ENCODE measurements around the gene HSPA9. TPM values are rescaled to one million over a fixed set of nuclear protein-coding genes. Genes with fewer than 3 reads are reported as not detected.

Gene HSPA9
- total and polyA plus RNA-seq, 9 of the 15 experiments (the other 6 are each of a cell fraction or from before 2014, with no cell fraction given), result 195 to 583 (median 514) TPM

DNA sequence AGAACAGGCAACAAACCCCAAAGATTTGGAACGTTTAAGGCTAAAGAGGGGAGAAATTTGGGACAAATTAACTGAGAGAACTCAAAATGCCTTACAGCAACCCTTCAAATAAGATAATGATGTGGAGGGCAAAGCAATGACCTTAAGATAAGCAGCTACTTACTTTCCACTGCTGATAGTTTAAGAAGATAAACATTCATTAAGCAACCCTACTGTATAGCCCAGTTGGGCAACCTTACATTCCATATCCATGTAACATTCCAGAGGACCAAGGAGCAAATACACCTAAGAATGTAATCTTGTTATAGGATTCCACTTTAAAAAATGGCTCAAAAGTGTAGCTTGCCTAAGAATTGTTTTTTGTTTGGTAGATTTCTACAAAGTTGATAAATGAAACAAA, 47.0 kb downstream of the HSPA9 start:
- ATAC-seq (no peak), DNase-seq (ENCODE audit: extremely low read depth in 1 of 4, low spot score in 3 of 4) (no peak), FAIRE-seq (no peak)
- no peak overlapping the region for H2AFZ ChIP-seq (ENCODE audit: low read depth, low read length)
- no peak overlapping the region for H3K4me2 ChIP-seq (ENCODE audit: insufficient read depth, low read length)
- intact Hi-C loops (cut with micrococcal nuclease), result no loop called here
- H3K27ac ChIP-seq (ENCODE audit: extremely low read depth, low read depth, low read length), result no peak overlapping the region
- no peaks in the 10 kb centered on the region for H3K9me1 ChIP-seq (ENCODE audit: control insufficient read depth, insufficient read depth, low read length)
- H3K9ac ChIP-seq (ENCODE audit: insufficient read depth in 1 of 2, low read depth in 2 of 2, low read length in 2 of 2), result no peak overlapping the region
- no peaks in the 10 kb centered on the region for H3K9me3 ChIP-seq (replicated peaks; ENCODE audit: control insufficient read depth, insufficient read depth, low read depth, low read length)
- TF ChIP-seq CEBPG (CRISPR knock-in tag; IDR thresholded peaks at IDR 0.05) (no peak), CEBPG (tag; conservative IDR thresholded peaks at IDR 0.05 in 1 of 2, IDR thresholded peaks at IDR 0.05 in 1 of 2) (peak; percentile 32 to 51; a peak in 3 of 4 replicates), MAFK (IDR thresholded peaks at IDR 0.05; ENCODE audit: low read length) (no peak), ARID1B (IDR thresholded peaks at IDR 0.05) (0 out of 2 replicates have a peak, but pooled peaks have one; percentile 15), CBFA2T3 (IDR thresholded peaks at IDR 0.05) (peak; percentile 32; the same call in 1 of the 2 replicates), ESRRA (IDR thresholded peaks at IDR 0.05; ENCODE audit: borderline replicate concordance, low read depth) (peak; percentile 90), ADNP (tag; IDR thresholded peaks at IDR 0.05) (no peak), STAT5A (IDR thresholded peaks at IDR 0.05; ENCODE audit: borderline replicate concordance, low read length) (no peak), TBL1XR1 (IDR thresholded peaks at IDR 0.05; ENCODE audit: low read length in 2 of 2) (no peak), CEBPB (tag; IDR thresholded peaks at IDR 0.05) (peak; percentile 61), ELK3 (CRISPR knock-in tag; IDR thresholded peaks at IDR 0.05) (no peak), NR2C2 (CRISPR knock-in tag; IDR thresholded peaks at IDR 0.05) (no peak), NR2C2 (tag; IDR thresholded peaks at IDR 0.05) (0 out of 2 replicates have a peak, but pooled peaks have one; percentile 12)
- POLR2A ChIA-PET, result interaction anchor here (0.6 to 1.9 kb wide), 4 partner anchors 15 to 1202 kb away, joined by 3 to 13 read pairs (median 4); partner anchors contain the start of gene ETF1
- peaks cover 19% of the 10 kb centered on the region; the same call in 1 of the 2 replicates for H4K20me1 ChIP-seq (replicated peaks; ENCODE audit: control insufficient read depth, insufficient read depth, low read length)
- in situ Hi-C loops (cut with MboI), result no loop called here
- H3K27me3 ChIP-seq (ENCODE audit: control insufficient read depth in 2 of 2, insufficient read depth in 2 of 2, low read length in 2 of 2), result no peaks in the 10 kb centered on the region
- BruUV-seq (replicated peaks), result no TSS peak
- H3K79me2 ChIP-seq (ENCODE audit: control insufficient read depth, insufficient read depth, low read length), result peaks cover 96% of the 10 kb centered on the region
- peaks cover 81% of the 10 kb centered on the region for H3K36me3 ChIP-seq (ENCODE audit: control insufficient read depth, insufficient read depth, low read length)
- CTCF ChIA-PET (ENCODE audit: low intra/inter-chr PET ratio), result no interaction called here
- H3K4me1 ChIP-seq (replicated peaks in 1 of 2; ENCODE audit: control insufficient read depth in 2 of 2, insufficient read depth in 2 of 2, low read length in 2 of 2), result peaks cover 4 to 11% of the 10 kb centered on the region in 2 experiments; a peak in 3 of 5 replicates
- 19% methylated on average over 1 of the region's 1 CpG for WGBS (ENCODE audit: insufficient coverage, low coverage, missing lambda C conversion rate)
- no peak overlapping the region for H3K4me3 ChIP-seq

All from K562 (cell line).